Measurements from ENCODE around the gene PTPRG.

- TF ChIP-seq CTCF (optimal IDR thresholded peaks at IDR 0.05 in 1 of 3, IDR thresholded peaks at IDR 0.05 in 1 of 3, conservative IDR thresholded peaks at IDR 0.05 in 1 of 3; ENCODE audit: extremely low read depth in 1 of 3, insufficient read depth in 2 of 3, low read length in 3 of 3) (no peak), EZH2 (IDR thresholded peaks at IDR 0.05; ENCODE audit: low read length) (no peak)
Measured at GRCh38 chr3:62090519-62090918, 529.1 kb downstream of the PTPRG start.

All from keratinocyte (primary cell).